SHP77 (cell line): ENCODE measurements around the gene ZFAND3.
A peak's percentile ranks its signal among the peaks of the same experiment; 100 is the strongest.

Source experiments
- DNase-seq, 2 experiments: peaks; one replicate each; lab custom pipeline; 2025; lab: John Stamatoyannopoulos, UW

ZFAND3 gene

DNA sequence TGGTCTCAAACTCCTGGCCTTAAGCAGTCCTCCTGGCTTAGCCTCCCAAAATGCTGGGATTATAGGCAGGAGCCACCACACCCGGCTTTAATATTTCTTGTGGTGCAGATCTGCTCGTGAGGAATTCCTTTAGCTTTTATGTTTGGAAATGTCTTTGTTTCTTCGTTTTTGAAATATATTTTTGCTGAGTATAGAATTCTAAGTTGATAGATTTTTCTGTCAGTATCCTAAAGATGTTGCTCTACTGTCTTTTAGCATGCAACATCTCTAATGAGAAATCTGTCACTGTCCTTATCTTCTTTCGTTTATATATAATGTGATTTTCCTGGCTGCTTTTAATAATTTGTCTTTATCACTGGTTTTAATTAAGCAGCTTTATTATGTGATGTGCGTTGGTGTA lies 75.1 kb downstream of the ZFAND3 start:
- DNase-seq, result no peak

DNA sequence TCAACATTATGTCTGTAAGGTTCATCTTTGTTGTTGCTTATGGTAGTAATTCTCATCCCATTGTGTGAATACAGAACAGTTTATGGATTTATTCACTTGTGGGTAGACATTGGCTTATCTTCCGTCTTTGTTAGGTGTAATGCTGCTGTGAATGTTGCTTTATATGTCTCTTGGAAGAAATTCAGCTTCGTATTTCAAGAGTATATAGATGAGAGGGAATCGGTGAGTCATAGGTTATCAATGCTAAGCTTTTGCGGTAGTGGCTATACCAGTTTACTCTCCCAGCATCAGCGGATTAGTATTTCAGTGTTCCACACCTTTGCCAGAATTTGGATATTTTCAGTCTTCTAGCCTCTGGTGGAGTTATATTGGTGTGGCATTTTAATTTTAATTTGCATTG lies 77.8 kb downstream of the ZFAND3 start:
- DNase-seq, result no peak

DNA sequence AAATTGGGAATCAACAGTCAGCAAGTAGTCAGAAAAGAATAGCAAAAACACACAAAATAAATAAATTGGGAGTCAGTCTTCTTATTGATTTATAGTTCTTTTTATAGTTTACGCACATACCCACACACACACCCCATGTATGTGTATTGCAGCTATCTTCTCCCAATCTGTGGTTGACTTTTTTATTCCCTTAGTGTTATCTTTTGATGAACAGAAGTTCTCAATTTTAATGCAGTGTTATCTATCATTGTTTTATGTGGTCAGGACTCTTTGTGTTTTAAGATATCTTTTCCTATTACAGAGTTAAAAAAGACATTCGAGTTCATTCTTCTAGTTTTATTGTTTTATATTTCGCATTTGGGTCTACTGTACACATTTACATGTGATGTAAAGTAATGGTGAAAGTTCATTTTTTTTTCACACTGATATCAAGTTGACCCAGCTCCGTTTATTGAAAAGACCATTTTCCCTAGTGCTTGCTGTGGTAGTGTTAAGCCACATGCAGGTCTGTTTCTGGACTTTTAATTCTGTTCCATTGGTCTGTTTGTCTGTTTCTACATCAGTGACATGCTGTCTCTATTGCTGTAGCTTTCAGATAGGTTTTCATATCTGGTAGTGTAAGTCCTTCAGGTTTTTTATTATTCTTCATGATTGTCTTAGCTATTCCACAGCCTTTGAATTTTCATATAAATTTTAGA lies 78.4 kb downstream of the ZFAND3 start:
- DNase-seq, result no peak

DNA sequence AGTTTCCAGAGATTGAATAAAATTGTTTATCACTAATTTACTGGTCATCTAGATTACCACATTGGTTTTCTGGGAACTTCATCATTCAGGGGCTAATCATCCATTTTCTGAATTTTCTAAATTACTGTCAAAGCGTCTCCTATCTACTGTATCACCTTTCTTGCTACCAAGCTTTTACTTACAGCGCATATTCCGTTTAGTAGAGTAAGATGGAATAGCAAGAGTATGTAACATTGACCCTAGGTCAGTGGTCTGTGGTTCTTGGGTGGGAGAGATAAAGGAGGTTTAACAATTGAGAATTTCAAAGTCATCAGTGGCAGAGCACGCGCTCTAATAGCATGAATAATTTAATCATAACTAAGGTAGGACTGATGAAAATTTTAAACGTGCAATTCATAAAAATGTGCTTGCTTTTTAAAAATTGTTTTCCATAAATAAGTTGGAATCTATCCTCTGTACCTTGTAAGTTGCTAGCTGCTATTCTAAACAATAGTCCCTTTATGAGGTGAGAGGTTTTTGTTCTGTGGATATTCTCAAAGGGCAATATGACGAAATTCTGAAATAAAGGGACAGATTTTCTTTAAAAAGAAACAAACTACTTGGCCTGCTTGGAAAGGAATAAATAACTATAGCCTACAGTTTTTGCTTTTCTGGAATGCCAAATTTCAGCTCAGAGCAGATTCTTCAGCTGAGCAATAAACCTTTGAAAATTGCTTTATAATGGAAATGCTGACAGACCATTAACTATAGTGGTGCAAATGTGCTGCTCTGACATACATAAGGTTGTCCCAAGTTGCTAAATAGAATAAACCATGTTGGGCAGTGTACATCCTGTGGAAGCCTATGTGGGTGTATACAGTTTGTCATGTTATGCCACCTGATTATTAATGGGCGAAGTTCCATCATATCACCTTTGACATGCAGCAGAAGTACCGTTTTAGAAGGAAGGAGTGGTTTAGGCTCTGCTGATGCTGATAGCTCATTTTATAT lies 84.1 kb downstream of the ZFAND3 start:
- no peak for DNase-seq

DNA sequence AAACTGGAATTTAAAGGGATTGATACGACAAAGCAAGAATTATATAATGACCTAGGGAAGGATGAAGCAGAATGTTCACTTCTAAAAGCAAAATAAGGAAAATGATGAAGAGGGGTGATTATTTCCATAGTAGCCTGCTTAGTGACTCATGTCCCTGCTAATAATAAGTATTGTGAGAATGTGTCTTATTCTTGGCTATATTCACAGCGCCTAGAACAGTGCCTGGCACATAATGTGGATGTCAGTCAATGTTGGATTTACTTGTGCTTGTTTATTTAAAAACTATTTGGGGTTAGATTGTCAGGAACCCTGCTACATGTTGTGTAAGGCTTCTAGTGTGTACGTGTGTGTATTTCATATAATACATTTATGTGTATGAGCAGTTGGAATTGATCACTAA lies 85.1 kb downstream of the ZFAND3 start:
- no peak for DNase-seq

DNA sequence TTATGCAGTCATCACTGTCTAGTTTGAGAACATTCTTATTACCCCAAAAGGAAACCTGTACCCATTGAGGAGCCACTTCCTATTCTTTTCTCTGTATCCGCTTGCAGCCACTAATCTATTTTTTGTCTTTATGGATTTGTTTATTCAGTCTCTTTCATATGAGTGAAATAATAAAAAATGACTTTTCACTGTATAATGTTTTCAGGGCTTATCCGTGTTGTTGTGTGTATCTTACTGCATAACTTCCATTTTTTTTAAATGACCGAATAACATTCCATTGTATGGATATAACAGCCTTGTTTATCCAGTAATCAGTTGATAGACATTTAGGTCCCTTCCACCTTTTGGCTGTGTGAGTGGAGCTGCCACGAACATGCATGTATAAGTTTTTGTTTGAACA lies 86.6 kb downstream of the ZFAND3 start:
- DNase-seq, result no peak

DNA sequence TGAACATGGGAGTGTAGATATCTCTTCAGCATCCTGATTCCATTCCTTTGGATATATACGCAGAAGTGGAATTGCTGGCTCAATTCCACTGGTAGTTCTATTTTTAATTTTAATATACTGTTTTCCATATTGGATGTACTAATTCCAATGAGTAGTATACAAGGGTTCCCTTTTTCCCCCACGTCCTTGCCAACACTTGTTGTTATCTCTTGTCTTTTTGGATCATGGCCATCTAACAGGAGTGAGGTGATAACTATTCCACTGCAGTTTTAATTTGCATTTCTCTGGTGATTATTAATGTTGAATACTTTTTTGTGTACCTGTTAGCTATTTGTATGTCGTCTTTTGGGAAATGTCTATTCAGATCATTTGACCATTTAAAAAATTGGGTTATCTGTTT lies 91.5 kb downstream of the ZFAND3 start:
- DNase-seq, result no peak

DNA sequence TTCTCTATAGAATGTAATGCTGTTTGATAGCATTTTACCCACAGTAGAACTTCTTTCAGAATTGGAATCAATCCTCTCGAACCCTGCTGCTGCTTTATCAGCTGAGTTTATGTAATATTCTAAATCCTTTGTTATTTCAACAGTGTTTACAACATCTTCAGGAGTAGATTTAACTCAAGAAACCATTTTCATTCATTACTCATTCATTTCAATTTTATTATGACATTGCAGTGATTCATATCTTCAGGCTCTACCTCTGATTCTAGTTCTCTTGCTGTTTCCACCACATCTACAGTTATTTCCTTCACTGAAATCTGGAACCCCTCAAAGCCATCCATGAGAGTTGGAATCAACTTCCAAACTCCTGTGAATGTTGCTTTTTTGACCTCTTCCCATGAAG lies 93.7 kb downstream of the ZFAND3 start:
- no peak for DNase-seq

DNA sequence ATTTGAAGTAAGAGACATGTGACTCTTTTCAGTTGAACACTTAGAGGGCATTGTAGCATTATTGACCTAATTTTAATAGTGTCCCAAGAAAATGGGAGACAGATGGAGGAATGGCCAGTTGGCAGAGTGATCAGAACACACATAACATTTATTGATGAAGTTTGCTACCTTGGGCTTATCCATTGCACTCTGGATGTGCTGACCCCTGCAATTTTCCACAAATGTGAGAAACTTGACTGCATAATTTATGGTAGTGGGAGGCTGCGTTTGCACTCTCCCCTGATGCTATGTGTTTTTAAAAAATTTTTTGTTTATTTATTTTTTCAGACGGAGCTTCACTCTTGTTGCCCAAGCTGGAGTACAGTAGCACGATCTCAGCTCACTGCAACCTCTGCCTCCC lies 95.9 kb downstream of the ZFAND3 start:
- no peak for DNase-seq

DNA sequence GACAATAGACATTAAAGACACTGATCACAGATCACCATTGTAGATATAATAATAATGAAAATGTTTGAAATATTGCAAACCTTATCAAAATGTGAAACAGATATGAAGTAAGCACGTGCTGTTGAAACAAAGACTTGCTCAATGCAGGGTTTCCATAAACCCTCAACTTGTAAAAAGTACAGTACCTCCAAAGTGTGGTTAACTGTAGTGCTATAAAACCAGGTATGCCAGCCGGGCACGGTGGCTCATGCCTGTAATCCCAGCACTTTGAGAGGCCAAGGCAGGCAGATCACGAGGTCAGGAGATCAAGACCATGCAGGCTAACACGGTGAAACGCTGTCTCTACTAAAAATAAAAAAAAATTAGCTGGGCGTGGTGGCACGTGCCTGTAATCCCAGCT lies 96.6 kb downstream of the ZFAND3 start:
- DNase-seq, result no peak

DNA sequence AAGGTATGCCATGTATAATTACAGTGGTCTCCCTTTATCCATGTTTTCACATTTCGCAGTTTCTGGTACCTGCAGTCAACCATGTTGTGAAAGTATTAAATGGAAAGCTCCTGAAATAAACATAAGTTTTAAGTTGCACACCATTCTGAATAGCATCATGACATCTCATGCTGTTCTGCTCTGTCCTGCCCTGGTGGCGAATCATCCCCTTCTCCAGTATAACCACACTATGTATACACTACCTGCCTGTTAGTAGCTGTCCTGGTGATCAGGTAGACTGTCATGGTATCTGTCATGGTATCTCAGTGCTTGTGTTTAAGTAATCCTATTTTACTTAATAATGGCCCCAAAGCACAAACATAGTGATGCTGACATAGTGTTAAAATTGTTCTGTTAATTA lies 97.1 kb downstream of the ZFAND3 start:
- DNase-seq, result no peak

DNA sequence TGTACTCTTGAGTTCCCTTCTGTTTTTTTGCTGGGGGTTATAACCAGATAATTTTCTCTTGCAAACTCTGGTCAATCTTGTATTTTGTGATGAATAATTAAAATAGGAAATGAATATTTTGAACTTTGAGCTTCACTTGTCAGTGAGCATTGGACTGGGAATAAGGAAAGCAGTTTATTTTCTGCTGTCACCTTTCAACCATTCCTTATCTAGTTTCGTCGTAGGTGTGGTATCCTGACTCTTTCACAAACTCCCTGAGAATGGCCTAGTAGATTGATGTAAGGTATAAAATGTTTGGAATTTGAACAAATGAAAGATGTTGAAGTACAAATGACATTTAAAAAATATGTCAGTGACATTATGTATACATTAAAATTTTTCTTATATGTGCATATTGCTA lies 98.0 kb downstream of the ZFAND3 start:
- DNase-seq, result no peak

DNA sequence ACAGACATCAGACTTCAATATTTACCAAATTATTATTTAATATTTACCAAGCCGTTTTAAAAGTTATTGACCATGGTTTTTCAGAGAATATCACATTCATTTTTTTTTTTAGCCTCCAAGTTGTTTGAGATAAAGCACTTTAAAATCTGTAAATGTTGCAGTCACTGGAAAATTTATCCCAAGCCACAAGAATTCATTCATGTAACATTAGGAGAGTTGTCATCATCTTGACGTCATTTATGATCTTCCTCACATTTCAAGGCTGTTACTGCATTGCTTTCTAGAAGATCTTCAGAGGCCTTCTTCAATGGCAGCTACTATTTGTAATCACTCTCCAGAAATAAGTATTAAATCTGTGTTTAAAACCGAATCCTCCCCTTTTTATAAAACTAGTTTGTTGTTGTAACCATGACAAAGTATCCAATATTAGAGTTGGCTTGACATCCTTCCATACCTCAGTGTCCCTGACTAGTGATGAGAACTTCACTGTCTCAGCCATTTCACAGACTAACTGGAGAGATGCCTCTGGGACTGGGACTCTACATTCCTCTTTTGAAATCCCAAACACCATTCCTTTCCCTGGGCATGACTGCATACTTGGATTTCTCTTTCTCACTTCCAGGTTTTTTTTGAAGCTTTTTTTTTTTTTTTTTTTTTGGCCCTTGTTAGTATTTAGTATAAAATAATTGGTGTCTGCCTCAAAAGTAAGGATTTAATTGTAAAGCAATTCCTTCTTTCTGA lies 100.1 kb downstream of the ZFAND3 start:
- DNase-seq, result no peak

DNA sequence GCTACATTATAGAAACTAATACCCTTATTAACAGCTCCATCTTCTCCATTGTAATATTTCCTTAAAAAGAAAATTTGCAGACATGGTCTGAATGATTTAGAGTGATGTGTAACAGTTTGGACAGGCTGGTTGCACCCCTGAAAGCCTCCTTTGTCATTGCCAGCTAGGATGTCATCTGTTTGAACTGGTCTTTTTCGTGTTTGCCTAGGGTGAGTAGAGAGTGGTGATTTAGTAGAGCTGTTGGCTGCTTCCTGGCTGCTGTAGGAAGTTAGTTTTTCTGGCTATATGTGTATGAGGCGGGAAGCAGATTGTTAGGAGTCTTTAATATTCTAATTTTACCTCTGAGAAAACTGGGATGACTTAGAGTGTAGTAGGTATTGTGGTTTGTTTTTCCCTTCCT lies 101.1 kb downstream of the ZFAND3 start:
- DNase-seq, result peak; percentile 51 to 61

DNA sequence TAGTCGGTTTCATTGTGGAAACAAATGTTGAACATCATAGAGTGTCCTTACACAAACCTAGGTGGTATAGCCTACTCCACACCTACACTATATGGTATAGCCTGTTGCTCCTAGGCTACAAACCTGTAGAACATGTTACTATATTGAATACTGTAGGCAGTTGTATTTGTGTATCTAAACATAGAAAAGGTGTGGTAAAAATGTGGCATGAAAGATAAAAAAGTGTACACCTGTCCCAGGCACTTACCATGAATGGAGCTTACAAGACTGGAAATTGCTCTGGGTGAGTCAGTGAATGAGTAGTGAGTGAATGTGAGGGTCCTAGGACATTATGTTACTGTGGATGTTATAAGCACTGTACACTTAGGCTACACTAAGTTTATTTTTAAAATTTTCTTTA lies 103.0 kb downstream of the ZFAND3 start:
- DNase-seq, result no peak

DNA sequence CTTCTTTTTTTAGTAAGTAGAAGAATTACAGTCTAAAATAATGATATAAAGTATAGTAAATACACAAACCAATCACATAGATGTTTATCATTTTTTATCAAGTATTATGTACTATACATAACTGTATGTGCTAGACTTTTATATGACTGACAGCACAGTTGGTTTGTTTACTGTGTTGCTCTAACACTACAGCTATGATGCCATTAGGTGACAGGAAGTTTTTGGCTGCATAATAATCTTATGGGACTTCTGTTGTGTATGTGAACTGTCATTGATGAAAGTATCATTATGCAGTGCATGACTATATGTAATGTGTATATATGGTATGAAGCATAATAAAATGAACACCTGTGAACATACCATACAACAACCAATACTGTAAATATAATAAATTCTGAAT lies 104.0 kb downstream of the ZFAND3 start:
- DNase-seq, result no peak

DNA sequence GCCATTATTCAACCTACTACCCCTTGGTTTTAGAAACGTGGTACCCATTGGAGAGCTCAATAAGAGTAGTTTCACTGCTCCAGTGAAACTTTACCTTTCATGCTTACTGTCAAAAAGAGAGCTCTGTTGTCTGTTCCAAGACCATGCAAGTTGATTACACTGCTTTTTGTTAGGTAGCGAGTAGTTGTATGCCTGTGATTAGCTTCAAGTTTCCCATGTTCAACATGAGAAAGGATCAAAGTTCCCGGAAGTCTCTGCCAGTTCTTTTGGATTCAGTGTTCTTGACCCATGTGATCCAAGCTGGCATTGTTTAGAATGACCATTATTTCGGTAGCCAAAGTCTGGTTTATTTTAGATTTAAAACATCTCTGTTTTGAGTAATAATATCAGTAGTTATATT lies 107.1 kb downstream of the ZFAND3 start:
- DNase-seq, result no peak

DNA sequence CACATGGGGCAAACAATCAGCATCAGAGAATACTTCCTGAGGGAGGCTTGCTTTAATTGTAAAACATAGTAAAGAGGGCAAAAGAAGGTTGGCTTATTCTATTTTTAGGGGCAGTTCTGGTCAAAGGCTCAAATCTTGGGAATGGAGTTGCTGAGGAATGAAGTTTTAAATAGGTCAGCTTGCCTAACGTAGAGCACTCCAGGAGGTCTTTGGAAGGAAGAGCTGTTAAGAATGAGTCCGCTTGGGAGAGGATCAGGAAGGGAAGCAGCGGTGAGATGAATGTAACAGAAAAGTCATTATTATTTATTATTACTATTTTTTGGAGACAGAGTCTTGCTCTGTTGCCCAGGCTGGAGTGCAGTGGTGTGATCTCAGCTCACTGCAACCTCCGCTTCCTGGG lies 108.7 kb downstream of the ZFAND3 start:
- DNase-seq, result no peak

DNA sequence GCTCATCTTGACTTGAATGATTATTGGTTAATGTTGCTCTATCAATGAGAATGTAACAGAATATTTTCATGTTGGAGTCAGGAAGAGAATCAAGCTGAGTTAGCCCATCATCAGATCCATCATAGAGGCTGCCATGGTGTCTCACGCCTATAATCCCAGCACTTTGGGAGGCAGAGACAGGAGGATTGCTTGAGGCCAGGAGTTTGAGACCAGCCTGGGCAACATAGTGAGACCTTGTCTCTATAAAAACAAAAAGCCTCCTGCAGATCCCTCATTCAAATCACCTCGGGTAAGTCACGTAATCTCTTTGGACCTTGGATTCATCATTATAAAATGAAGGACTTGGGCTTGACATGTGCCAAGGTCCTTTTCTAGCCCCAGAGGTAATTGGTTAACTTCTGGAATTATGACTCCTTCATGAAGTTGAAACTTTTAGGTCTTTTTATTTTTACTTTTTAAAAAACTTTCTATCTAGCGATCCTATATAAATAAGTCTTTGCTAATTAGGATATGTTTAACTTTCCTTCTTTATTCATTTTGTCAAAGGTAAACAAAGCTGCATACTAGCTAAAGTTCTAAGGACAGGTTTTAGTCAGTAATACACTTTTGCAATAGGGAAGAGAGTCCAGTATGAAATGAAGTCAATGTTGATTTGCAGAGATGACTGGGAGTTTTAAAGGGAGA lies 110.9 kb downstream of the ZFAND3 start:
- DNase-seq, result no peak

DNA sequence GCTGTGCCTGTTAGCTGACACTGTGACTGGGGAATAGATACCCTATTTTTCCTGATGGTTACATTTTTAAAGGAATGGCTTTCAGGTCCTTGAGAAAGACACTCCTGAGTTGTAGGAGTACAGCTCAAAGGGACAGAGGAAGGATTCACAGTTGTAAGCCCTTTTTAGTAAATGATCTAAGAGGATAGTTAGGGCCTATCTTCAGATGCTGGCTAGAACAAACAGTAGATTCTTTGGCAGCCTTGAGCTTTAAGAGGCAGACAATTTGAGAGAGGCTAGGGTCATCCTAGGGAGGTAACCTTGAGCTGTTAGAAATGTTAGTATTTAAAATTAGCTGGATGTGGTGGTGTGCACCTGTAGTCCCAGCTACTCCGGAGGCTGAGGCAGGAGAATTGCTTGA lies 111.5 kb downstream of the ZFAND3 start:
- no peak for DNase-seq

DNA sequence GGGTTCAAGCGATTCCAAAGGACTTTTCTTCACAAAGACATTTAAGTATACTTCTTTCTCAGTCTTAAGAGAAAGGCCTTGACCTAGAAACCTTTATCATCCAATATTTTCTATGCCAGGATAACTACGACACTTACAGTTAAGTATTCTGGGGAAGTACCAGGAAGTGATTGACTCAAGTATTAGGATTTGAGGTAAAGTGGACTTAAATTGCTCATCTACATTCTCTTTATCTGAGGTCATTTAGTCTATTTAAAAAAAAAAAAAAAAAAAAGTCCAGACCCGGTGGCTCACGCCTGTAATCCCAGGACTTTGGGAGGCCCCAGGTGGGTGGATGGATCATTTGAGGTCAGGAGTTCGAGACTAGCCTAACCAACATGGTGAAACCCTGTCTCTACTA lies 114.7 kb downstream of the ZFAND3 start:
- DNase-seq, result no peak

DNA sequence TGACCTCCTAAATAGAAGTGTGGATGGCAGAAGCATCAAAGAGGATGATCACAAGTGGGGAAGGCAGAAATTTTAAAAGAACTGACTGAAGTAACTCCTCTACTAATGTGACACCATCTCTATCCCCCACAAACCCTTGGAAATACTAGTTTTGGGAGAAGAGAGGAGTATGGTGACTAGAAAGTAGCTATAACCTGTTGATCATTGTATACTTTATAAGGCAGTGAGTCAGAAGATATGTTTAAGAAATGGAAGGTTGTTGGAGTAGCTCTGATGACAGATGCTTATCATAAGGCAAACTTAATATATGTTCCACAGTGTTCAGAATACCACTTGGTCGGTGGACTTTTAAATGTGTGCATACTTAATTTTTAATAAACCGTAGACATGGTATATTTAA lies 116.6 kb downstream of the ZFAND3 start:
- DNase-seq, result no peak
